Activated B cell treated with CpG ODN at 0.5 μM for 24 hours (primary cell): ENCODE results near the gene RPL13. TPM values are rescaled to one million over a fixed set of nuclear protein-coding genes. Genes with fewer than 3 reads are reported as not detected.

ENCODE experiments used
- ATAC-seq: fragments of 200-7000 bp; cut with Tn5 transposase; one replicate; pipeline ENCODE4 v1.10.0; 2021; ENCODE audit warnings: low read depth, mild to moderate bottlenecking, moderate library complexity
- CTCF ChIA-PET: fragments of 350-600 bp; sonication (Branson Sonifier 250); formaldehyde crosslinking; loops from one replicate; lab custom pipeline; 2021; ENCODE audit warnings: antibody characterized with exemption; lab: Charles Lee
- POLR2A ChIA-PET: fragments of 350-600 bp; sonication (Branson Sonifier 250); formaldehyde crosslinking; loops from one replicate; lab custom pipeline; 2021; ENCODE audit warnings: antibody characterized with exemption; lab: Charles Lee
- DNase-seq: peaks from one replicate; pipeline ENCODE4 v3.0.0; 2022
- H3K27ac Mint-ChIP-seq: one replicate; pipeline ENCODE4 v1.8.0; 2020; ENCODE audit warnings: mixed read lengths
- H3K27me3 Mint-ChIP-seq: one replicate; pipeline ENCODE4 v1.8.0; 2021; ENCODE audit warnings: mixed read lengths
- H3K36me3 Mint-ChIP-seq: one replicate; pipeline ENCODE4 v1.8.0; 2021; ENCODE audit warnings: low read depth, mixed read lengths
- H3K4me1 Mint-ChIP-seq: one replicate; pipeline ENCODE4 v1.8.0; 2021; ENCODE audit warnings: mixed read lengths
- H3K4me3 Mint-ChIP-seq: one replicate; pipeline ENCODE4 v1.8.0; 2020; ENCODE audit warnings: mild to moderate bottlenecking, mixed read lengths
- H3K9me3 Mint-ChIP-seq: one replicate; pipeline ENCODE4 v1.8.0; 2020; ENCODE audit warnings: mixed read lengths
- CTCF ChIP-seq: fragments of 200-600 bp; IDR thresholded peaks from one replicate; pipeline ENCODE4 v1.8.0; 2022; ENCODE audit warnings: antibody characterized with exemption, mild to moderate bottlenecking
- intact Hi-C: fragments of 100-400 bp; cut with micrococcal nuclease; formaldehyde crosslinking; loops from one replicate; pipeline ENCODE4 v1.15.1; 2024
- total RNA-seq: library from RNA; stranded (reverse); gene quantifications from 2 replicates; pipeline ENCODE4 v1.2.3, GENCODE V29; 2022

Gene RPL13
- total RNA-seq, 1 donor from 2014 or later: 3,566 TPM

GRCh38 chr16:89561884-89562599, 1.6 kb downstream of the RPL13 start:
- H3K27me3 Mint-ChIP-seq: no peaks in the 10 kb centered on the region
- ChIA-PET CTCF (no interaction called here), POLR2A (interaction anchor here (0.6 to 1.2 kb wide), 3 partner anchors 14 to 85 kb away, joined by 3 to 7 read pairs (median 3); partner anchors contain the start of gene CPNE7)
- peaks cover 57% of the 10 kb centered on the region for H3K4me1 Mint-ChIP-seq
- DNase-seq: no peak
- H3K4me3 Mint-ChIP-seq: peak overlapping the region; percentile 96
- H3K9me3 Mint-ChIP-seq: no peaks in the 10 kb centered on the region
- TF ChIP-seq CTCF: no peak
- no peak for ATAC-seq
- intact Hi-C loops: loop anchor here (2.0 to 10.0 kb wide), 4 partner anchors 80 to 749 kb away; partner anchors contain the start of gene TCF25
- peak overlapping the region; percentile 81 for H3K27ac Mint-ChIP-seq
- peaks cover 52% of the 10 kb centered on the region for H3K36me3 Mint-ChIP-seq

DNA sequence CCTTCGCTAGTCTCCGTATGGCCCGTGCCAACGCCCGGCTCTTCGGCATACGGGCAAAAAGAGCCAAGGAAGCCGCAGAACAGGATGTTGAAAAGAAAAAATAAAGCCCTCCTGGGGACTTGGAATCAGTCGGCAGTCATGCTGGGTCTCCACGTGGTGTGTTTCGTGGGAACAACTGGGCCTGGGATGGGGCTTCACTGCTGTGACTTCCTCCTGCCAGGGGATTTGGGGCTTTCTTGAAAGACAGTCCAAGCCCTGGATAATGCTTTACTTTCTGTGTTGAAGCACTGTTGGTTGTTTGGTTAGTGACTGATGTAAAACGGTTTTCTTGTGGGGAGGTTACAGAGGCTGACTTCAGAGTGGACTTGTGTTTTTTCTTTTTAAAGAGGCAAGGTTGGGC, 2.5 kb downstream of the RPL13 start:
- Mint-ChIP-seq H3K9me3 (no peaks in the 10 kb centered on the region), H3K27ac (peak overlapping the region; percentile 81), H3K4me3 (peak overlapping the region; percentile 15), H3K27me3 (no peaks in the 10 kb centered on the region), H3K36me3 (peaks cover 45% of the 10 kb centered on the region), H3K4me1 (peaks cover 54% of the 10 kb centered on the region)
- no peak for TF ChIP-seq CTCF
- no peak for DNase-seq
- POLR2A ChIA-PET: interaction anchor here (0.5 kb wide), 1 partner anchor 199 kb away, joined by 9 read pairs; no protein-coding TSS in a partner anchor
- ATAC-seq: no peak
- intact Hi-C loops: loop anchor here (5.0 to 10.0 kb wide), 3 partner anchors 79 to 618 kb away; partner anchors contain the start of gene TCF25
- CTCF ChIA-PET: no interaction called here

DNA sequence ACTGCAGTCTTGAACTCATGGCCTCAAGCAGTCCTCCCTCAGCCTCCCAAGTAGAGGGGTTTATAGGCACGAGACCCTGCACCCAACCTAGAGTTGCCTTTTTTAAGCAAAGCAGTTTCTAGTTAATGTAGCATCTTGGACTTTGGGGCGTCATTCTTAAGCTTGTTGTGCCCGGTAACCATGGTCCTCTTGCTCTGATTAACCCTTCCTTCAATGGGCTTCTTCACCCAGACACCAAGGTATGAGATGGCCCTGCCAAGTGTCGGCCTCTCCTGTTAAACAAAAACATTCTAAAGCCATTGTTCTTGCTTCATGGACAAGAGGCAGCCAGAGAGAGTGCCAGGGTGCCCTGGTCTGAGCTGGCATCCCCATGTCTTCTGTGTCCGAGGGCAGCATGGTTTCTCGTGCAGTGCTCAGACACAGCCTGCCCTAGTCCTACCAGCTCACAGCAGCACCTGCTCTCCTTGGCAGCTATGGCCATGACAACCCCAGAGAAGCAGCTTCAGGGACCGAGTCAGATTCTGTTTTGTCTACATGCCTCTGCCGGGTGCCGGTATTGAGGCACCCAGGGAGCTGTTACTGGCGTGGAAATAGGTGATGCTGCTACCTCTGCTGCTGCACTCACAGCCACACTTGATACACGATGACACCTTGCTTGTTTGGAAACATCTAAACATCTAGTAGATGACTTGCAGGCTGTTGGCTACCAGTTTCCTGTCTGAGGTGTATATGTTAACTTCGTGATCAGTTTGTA, 3.3 kb downstream of the RPL13 start:
- Mint-ChIP-seq H3K27me3 (no peaks in the 10 kb centered on the region), H3K36me3 (peaks cover 45% of the 10 kb centered on the region), H3K4me3 (no peak overlapping the region), H3K9me3 (no peaks in the 10 kb centered on the region), H3K27ac (no peak overlapping the region), H3K4me1 (peaks cover 54% of the 10 kb centered on the region)
- TF ChIP-seq CTCF: no peak
- ATAC-seq (no peak), DNase-seq (no peak)
- intact Hi-C loops: loop anchor here (5.0 to 10.0 kb wide), 3 partner anchors 78 to 619 kb away; partner anchors contain the start of gene TCF25
- POLR2A ChIA-PET: interaction anchor here (0.5 kb wide), 1 partner anchor 198 kb away, joined by 9 read pairs; no protein-coding TSS in a partner anchor
- CTCF ChIA-PET: no interaction called here

DNA sequence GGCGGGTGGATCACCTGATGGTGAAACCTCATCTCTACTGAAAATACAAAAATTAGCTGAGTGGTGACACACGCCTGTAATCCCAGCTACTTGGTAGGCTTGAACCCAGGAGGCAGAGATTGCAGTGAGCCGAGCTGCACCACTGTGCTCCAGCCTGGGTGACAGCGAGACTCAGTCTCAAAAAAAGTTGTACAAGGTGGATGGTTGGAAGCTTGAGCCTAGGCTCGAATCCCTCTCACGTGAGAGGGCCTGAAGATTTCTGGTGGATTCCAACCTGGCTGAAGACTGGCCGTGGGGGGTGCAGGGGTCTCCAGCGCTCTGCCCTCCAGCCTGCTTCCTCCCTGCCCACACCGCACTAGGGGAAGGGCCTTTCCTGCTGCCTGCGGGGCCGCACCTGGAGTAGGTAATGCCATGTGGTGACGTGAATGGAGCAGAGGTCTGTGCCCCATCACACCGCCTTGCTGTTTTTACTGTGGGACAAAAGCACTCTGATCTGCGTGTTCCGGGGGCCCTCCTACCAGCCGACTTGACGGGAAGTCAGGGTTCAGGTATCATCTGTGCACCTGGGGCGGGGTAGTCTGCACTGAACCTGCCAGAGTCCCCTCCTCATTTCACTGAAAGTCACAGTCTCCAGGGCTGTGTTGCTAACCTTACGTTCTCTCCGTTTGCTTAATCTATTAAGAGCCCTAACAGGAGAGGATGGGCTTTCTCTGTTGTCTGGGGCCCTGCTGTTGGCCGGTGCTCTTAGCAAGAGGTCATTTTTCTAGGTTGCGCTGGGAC, 4.2 kb downstream of the RPL13 start:
- Mint-ChIP-seq H3K4me3 (peak overlapping the region; percentile 55), H3K27ac (no peak overlapping the region)
- intact Hi-C loops: loop anchor here (5.0 to 10.0 kb wide), 3 partner anchors 78 to 620 kb away; partner anchors contain the start of gene TCF25

More for the DNA sequence above, 4.2 kb downstream of the RPL13 start:
- TF ChIP-seq CTCF: no peak
- DNase-seq (no peak), ATAC-seq (no peak)
- peaks cover 45% of the 10 kb centered on the region for H3K36me3 Mint-ChIP-seq
- CTCF ChIA-PET: no interaction called here
- H3K9me3 Mint-ChIP-seq: no peaks in the 10 kb centered on the region
- H3K27me3 Mint-ChIP-seq: no peaks in the 10 kb centered on the region
- peaks cover 52% of the 10 kb centered on the region for H3K4me1 Mint-ChIP-seq
- POLR2A ChIA-PET: interaction anchor here (0.6 kb wide), 2 partner anchors 153 to 372 kb away, joined by 3 read pairs; no protein-coding TSS in a partner anchor
